Measurements from ENCODE around the gene SMCO1. TPM values are rescaled to one million over a fixed set of nuclear protein-coding genes. Genes with fewer than 3 reads are reported as not detected.
"Not testable (repeated sequence)": the region's sequence is repeated elsewhere in the genome, so short reads cannot be mapped to it uniquely, and the experiment has no call there.

Gene SMCO1
- total RNA-seq, 1 donor, result not detected

GRCh38 chr3:196514350-196514716 is 813 bp downstream of the SMCO1 start:
- no peak for DNase-seq (ENCODE audit: low read depth)
- TF ChIP-seq CTCF (IDR thresholded peaks at IDR 0.05; ENCODE audit: insufficient read depth, low read length), result no peak
- no peak overlapping the region for H3K4me3 ChIP-seq (ENCODE audit: low read depth, low read length)

GRCh38 chr3:196513697-196514349 is 1.3 kb downstream of the SMCO1 start:
- no peak for TF ChIP-seq CTCF (IDR thresholded peaks at IDR 0.05; ENCODE audit: insufficient read depth, low read length)
- H3K4me3 ChIP-seq (ENCODE audit: low read depth, low read length), result no peak overlapping the region
- peak; percentile 59 for DNase-seq (ENCODE audit: low read depth)

GRCh38 chr3:196511646-196512425 is 3.3 kb downstream of the SMCO1 start:
- not testable (repeated sequence) for H3K4me3 ChIP-seq (ENCODE audit: low read depth, low read length); DNase-seq (ENCODE audit: low read depth)

GRCh38 chr3:196511108-196511507 is 4.0 kb downstream of the SMCO1 start:
- DNase-seq (ENCODE audit: low read depth); H3K4me3 ChIP-seq (ENCODE audit: low read depth, low read length): not testable (repeated sequence)

GRCh38 chr3:196506687-196507086 is 8.5 kb downstream of the SMCO1 start:
- DNase-seq (ENCODE audit: low read depth), result no peak
- H3K4me3 ChIP-seq (ENCODE audit: low read depth, low read length), result no peak overlapping the region
- TF ChIP-seq CTCF (IDR thresholded peaks at IDR 0.05; ENCODE audit: insufficient read depth, low read length), result no peak

- H3K4me3 ChIP-seq (ENCODE audit: low read depth, low read length), result no peak overlapping the region
- TF ChIP-seq CTCF (IDR thresholded peaks at IDR 0.05; ENCODE audit: insufficient read depth, low read length), result no peak
- DNase-seq (ENCODE audit: low read depth), result no peak
These were observed 10.6 kb downstream of the SMCO1 start for GRCh38 chr3:196504556-196504955.

- not testable (repeated sequence) for DNase-seq (ENCODE audit: low read depth)
- peak overlapping the region; percentile 98 for H3K4me3 ChIP-seq (ENCODE audit: low read depth, low read length)
These were observed 11.1 kb downstream of the SMCO1 start for GRCh38 chr3:196504077-196504398.

GRCh38 chr3:196503196-196504076 is 11.7 kb downstream of the SMCO1 start, which contains the start of gene RNF168:
Gene RNF168 (minus strand): TSS chr3:196503768. CDS start chr3:196503173, 595 bp downstream.
- TF ChIP-seq CTCF (IDR thresholded peaks at IDR 0.05; ENCODE audit: insufficient read depth, low read length), result no peak
- peak within 1 kb of the TSS; percentile 98 for H3K4me3 ChIP-seq (ENCODE audit: low read depth, low read length)
- DNase-seq (ENCODE audit: low read depth), result peak; percentile 92
